ENCODE results near the gene CALHM2. TPM values are rescaled to one million over a fixed set of nuclear protein-coding genes. Genes with fewer than 3 reads are reported as not detected.

Gene CALHM2
- total and polyA plus RNA-seq, 5 experiments from 2014 or later: 3.0 to 22.4 (median 16.8) TPM

GRCh38 chr10:103456074-103456660 is 4.0 kb upstream of the CALHM2 start:
- H3K36me3 Mint-ChIP-seq: no peaks in the 10 kb centered on the region
- no peak overlapping the region for H3K4me3 Mint-ChIP-seq
- DNase-seq: no peak
- no peaks in the 10 kb centered on the region for H3K9me3 Mint-ChIP-seq
- H3K27ac Mint-ChIP-seq: peak overlapping the region in 2 of 10 donors; percentile 6 to 83
- H3K27me3 Mint-ChIP-seq: no peaks in the 10 kb centered on the region
- peaks cover 8 to 29% (median 22%) of the 10 kb centered on the region in 4 donors for H3K4me1 Mint-ChIP-seq
- POLR2A ChIA-PET: no interaction called here
- no peak for ATAC-seq

- POLR2A ChIA-PET: no interaction called here
- Mint-ChIP-seq H3K27ac (no peak overlapping the region), H3K4me1 (peaks cover 13 to 38% (median 32%) of the 10 kb centered on the region in 4 donors), H3K4me3 (no peak overlapping the region), H3K27me3 (no peaks in the 10 kb centered on the region), H3K9me3 (no peaks in the 10 kb centered on the region), H3K36me3 (no peaks in the 10 kb centered on the region)
- DNase-seq (no peak), ATAC-seq (no peak)
Measured at GRCh38 chr10:103455235-103455634, 3.1 kb upstream of the CALHM2 start.

GRCh38 chr10:103454026-103454425 is 1.9 kb upstream of the CALHM2 start:
- ATAC-seq: no peak
- peaks cover 22 to 42% (median 41%) of the 10 kb centered on the region in 4 donors for H3K4me1 Mint-ChIP-seq
- no peaks in the 10 kb centered on the region for H3K9me3 Mint-ChIP-seq
- peak overlapping the region in 6 of 10 donors; percentile 26 to 92 (median 56) for H3K4me3 Mint-ChIP-seq
- H3K36me3 Mint-ChIP-seq: peaks cover 0 to 10% (median 0%) of the 10 kb centered on the region in 3 donors
- peak overlapping the region in 7 of 10 donors; percentile 40 to 74 (median 56) for H3K27ac Mint-ChIP-seq
- H3K27me3 Mint-ChIP-seq: no peaks in the 10 kb centered on the region
- DNase-seq: no peak
- POLR2A ChIA-PET: interaction anchor here (0.6 kb wide), 1 partner anchor 1264 kb away, joined by 3 read pairs; no protein-coding TSS in a partner anchor

- no peaks in the 10 kb centered on the region for H3K9me3 Mint-ChIP-seq
- POLR2A ChIA-PET: interaction anchor here (0.6 to 2.5 kb wide), 11 partner anchors 13 to 1059 kb away, joined by 3 to 18 read pairs (median 4); partner anchors contain the start of genes CNNM2, NEURL1 and TAF5
Measured at GRCh38 chr10:103452506-103453230, 498 bp upstream of the CALHM2 start.

GRCh38 chr10:103451091-103451813 is 918 bp downstream of the CALHM2 start:
- POLR2A ChIA-PET: interaction anchor here (0.6 to 2.5 kb wide), 8 partner anchors 8 to 155 kb away, joined by 3 to 18 read pairs (median 4); no protein-coding TSS in a partner anchor
- peaks cover 26 to 57% (median 55%) of the 10 kb centered on the region in 4 donors for H3K4me1 Mint-ChIP-seq
- H3K27ac Mint-ChIP-seq: peak overlapping the region; percentile 76 to 94 (median 90)
- peak in 7 of 10 donors; percentile 27 to 46 (median 44) for DNase-seq
- H3K9me3 Mint-ChIP-seq: no peaks in the 10 kb centered on the region
- H3K4me3 Mint-ChIP-seq: peak overlapping the region; percentile 85 to 96 (median 90)
- H3K36me3 Mint-ChIP-seq: peaks cover 0 to 32% (median 0%) of the 10 kb centered on the region in 3 donors
- peak; percentile 78 to 81 for ATAC-seq
- no peaks in the 10 kb centered on the region for H3K27me3 Mint-ChIP-seq

More at GRCh38 chr10:103452506-103453230, 498 bp upstream of the CALHM2 start:
- peaks cover 0 to 20% (median 0%) of the 10 kb centered on the region in 3 donors for H3K36me3 Mint-ChIP-seq
- H3K27me3 Mint-ChIP-seq: no peaks in the 10 kb centered on the region
- ATAC-seq: no peak
- DNase-seq: no peak
- H3K4me1 Mint-ChIP-seq: peaks cover 26 to 53% (median 50%) of the 10 kb centered on the region in 4 donors
- peak overlapping the region in 7 of 10 donors; percentile 48 to 90 (median 69) for H3K27ac Mint-ChIP-seq
- H3K4me3 Mint-ChIP-seq: peak overlapping the region; percentile 82 to 96 (median 90)

- POLR2A ChIA-PET: interaction anchor here (0.8 to 1.2 kb wide), 3 partner anchors 23 to 53 kb away, joined by 3 to 4 read pairs (median 3); no protein-coding TSS in a partner anchor
- DNase-seq (no peak), ATAC-seq (no peak)
- H3K27me3 Mint-ChIP-seq: no peaks in the 10 kb centered on the region
- peak overlapping the region in 8 of 10 donors; percentile 48 to 93 (median 88) for H3K27ac Mint-ChIP-seq
- H3K4me1 Mint-ChIP-seq: peaks cover 24 to 59% (median 55%) of the 10 kb centered on the region in 4 donors
- H3K36me3 Mint-ChIP-seq: peaks cover 0 to 42% (median 0%) of the 10 kb centered on the region in 3 donors
- H3K9me3 Mint-ChIP-seq: no peaks in the 10 kb centered on the region
- peak overlapping the region; percentile 28 to 96 (median 90) for H3K4me3 Mint-ChIP-seq
Measured at GRCh38 chr10:103450201-103450695, 1.9 kb downstream of the CALHM2 start.

GRCh38 chr10:103449208-103450144 is 2.7 kb downstream of the CALHM2 start:
- H3K4me3 Mint-ChIP-seq: peak overlapping the region in 9 of 10 donors; percentile 15 to 96 (median 85)
- peaks cover 27 to 59% (median 56%) of the 10 kb centered on the region in 4 donors for H3K4me1 Mint-ChIP-seq
- POLR2A ChIA-PET: interaction anchor here (0.6 to 1.2 kb wide), 5 partner anchors 8 to 52 kb away, joined by 3 read pairs; no protein-coding TSS in a partner anchor
- H3K27me3 Mint-ChIP-seq: no peaks in the 10 kb centered on the region
- no peaks in the 10 kb centered on the region for H3K9me3 Mint-ChIP-seq
- H3K27ac Mint-ChIP-seq: peak overlapping the region; percentile 5 to 92 (median 82)
- H3K36me3 Mint-ChIP-seq: peaks cover 0 to 48% (median 0%) of the 10 kb centered on the region in 3 donors
- ATAC-seq: no peak
- DNase-seq: no peak

- POLR2A ChIA-PET: interaction anchor here (0.6 to 1.2 kb wide), 3 partner anchors 9 to 26 kb away, joined by 3 read pairs; no protein-coding TSS in a partner anchor
- Mint-ChIP-seq H3K27me3 (no peaks in the 10 kb centered on the region), H3K36me3 (peaks cover 0 to 55% (median 0%) of the 10 kb centered on the region in 3 donors), H3K27ac (peak overlapping the region; percentile 5 to 92 (median 85)), H3K4me3 (peak overlapping the region in 4 of 10 donors; percentile 29 to 96 (median 61)), H3K4me1 (peaks cover 27 to 57% (median 54%) of the 10 kb centered on the region in 4 donors), H3K9me3 (no peaks in the 10 kb centered on the region)
- DNase-seq: no peak
- ATAC-seq: no peak
Measured at GRCh38 chr10:103448746-103449145, 3.4 kb downstream of the CALHM2 start.

GRCh38 chr10:103447187-103447586 is 5.0 kb downstream of the CALHM2 start:
- DNase-seq (no peak), ATAC-seq (no peak)
- Mint-ChIP-seq H3K4me1 (peaks cover 24 to 46% (median 42%) of the 10 kb centered on the region in 4 donors), H3K36me3 (peaks cover 0 to 68% (median 3%) of the 10 kb centered on the region in 3 donors), H3K27me3 (no peaks in the 10 kb centered on the region), H3K9me3 (no peaks in the 10 kb centered on the region), H3K4me3 (no peak overlapping the region), H3K27ac (peak overlapping the region in 4 of 10 donors; percentile 36 to 87 (median 64))
- POLR2A ChIA-PET: interaction anchor here (1.4 kb wide), 1 partner anchor 24 kb away, joined by 4 read pairs; no protein-coding TSS in a partner anchor

- Mint-ChIP-seq H3K4me3 (no peak overlapping the region), H3K36me3 (peaks cover 0 to 81% (median 3%) of the 10 kb centered on the region in 3 donors), H3K27ac (peak overlapping the region in 3 of 10 donors; percentile 48 to 84 (median 69)), H3K4me1 (peaks cover 21 to 38% (median 35%) of the 10 kb centered on the region in 4 donors), H3K9me3 (no peaks in the 10 kb centered on the region), H3K27me3 (no peaks in the 10 kb centered on the region)
- DNase-seq (no peak), ATAC-seq (no peak)
- POLR2A ChIA-PET: interaction anchor here (1.4 kb wide), 1 partner anchor 25 kb away, joined by 4 read pairs; no protein-coding TSS in a partner anchor
Measured at GRCh38 chr10:103445767-103446567, 6.2 kb downstream of the CALHM2 start.
